Left forelimb (tissue), 1 donor: ENCODE measurements around the gene PPP1R15A.
A peak's percentile ranks its signal among the peaks of the same experiment; 100 is the strongest.
"Not testable (repeated sequence)": the region's sequence is repeated elsewhere in the genome, so short reads cannot be mapped to it uniquely, and the experiment has no call there.

Experiments
- DNase-seq: peaks from one replicate; pipeline ENCODE4 v3.0.0-alpha.2; 2018; ENCODE audit warnings: low spot score

The PPP1R15A gene

GRCh38 chr19:48859711-48860572 lies 12.3 kb upstream of the PPP1R15A start:
- DNase-seq, result no peak

- no peak for DNase-seq
These were observed 10.9 kb upstream of the PPP1R15A start for GRCh38 chr19:48861313-48861712.

- no peak for DNase-seq
These were observed 9.4 kb upstream of the PPP1R15A start for GRCh38 chr19:48862827-48863226.

GRCh38 chr19:48866692-48867091 lies 5.5 kb upstream of the PPP1R15A start:
- no peak for DNase-seq

GRCh38 chr19:48867123-48867745 lies 5.0 kb upstream of the PPP1R15A start:
- no peak for DNase-seq

- DNase-seq, result no peak
These were observed 4.5 kb upstream of the PPP1R15A start for GRCh38 chr19:48867746-48868113.

- DNase-seq, result peak; percentile 84
These were observed 3.9 kb upstream of the PPP1R15A start, which contains the start of gene PLEKHA4 for GRCh38 chr19:48868114-48868886. TSS of gene PLEKHA4 (minus strand) at chr19:48868617. CDS start at chr19:48867620, 997 bp downstream.

GRCh38 chr19:48870048-48870447 lies 2.2 kb upstream of the PPP1R15A start:
- no peak for DNase-seq

GRCh38 chr19:48871471-48872181 lies 595 bp upstream of the PPP1R15A start:
- DNase-seq, result not testable (repeated sequence)

GRCh38 chr19:48872884-48873475 lies 759 bp downstream of the PPP1R15A start:
- DNase-seq, result peak; percentile 84

GRCh38 chr19:48873476-48874302 lies 1.5 kb downstream of the PPP1R15A start:
- no peak for DNase-seq

- DNase-seq, result no peak
These were observed 2.3 kb downstream of the PPP1R15A start for GRCh38 chr19:48874303-48875135.

- DNase-seq, result not testable (repeated sequence)
These were observed 4.1 kb downstream of the PPP1R15A start for GRCh38 chr19:48876043-48876981.

- DNase-seq, result no peak
These were observed 5.6 kb downstream of the PPP1R15A start for GRCh38 chr19:48877855-48878195.

- no peak for DNase-seq
These were observed 6.2 kb downstream of the PPP1R15A start for GRCh38 chr19:48878196-48879024.

- no peak for DNase-seq
These were observed 6.9 kb downstream of the PPP1R15A start for GRCh38 chr19:48879025-48879637.

GRCh38 chr19:48879696-48880095 lies 7.5 kb downstream of the PPP1R15A start:
- not testable (repeated sequence) for DNase-seq
